ENCODE measurements around the gene CRISPLD2.

CRISPLD2 gene

GRCh38 chr16:84816485-84816884 lies 3.3 kb upstream of the CRISPLD2 start:
- no peak overlapping the region for H3K9ac ChIP-seq (ENCODE audit: low read depth, low read length)
- WGBS: 92% methylated on average over 10 of the region's 10 CpGs
- no peak overlapping the region for H3K27ac ChIP-seq (ENCODE audit: low read depth, low read length)
- H3K4me3 ChIP-seq (ENCODE audit: low read length): no peak overlapping the region
- no peaks in the 10 kb centered on the region for H3K4me1 ChIP-seq (ENCODE audit: insufficient read depth, low read length)
- peaks cover 1% of the 10 kb centered on the region; the same call in 1 of the 2 replicates for H3K9me3 ChIP-seq (ENCODE audit: insufficient read depth, low read depth, low read length)
- H3K27me3 ChIP-seq (ENCODE audit: insufficient read depth, low read length): peaks cover 30% of the 10 kb centered on the region
- H3K36me3 ChIP-seq (ENCODE audit: insufficient read depth, low read length): no peaks in the 10 kb centered on the region

GRCh38 chr16:84817206-84817605 lies 2.6 kb upstream of the CRISPLD2 start:
- WGBS: 88% methylated on average over 10 of the region's 10 CpGs
- Histone ChIP-seq H3K9me3 (ENCODE audit: insufficient read depth, low read depth, low read length) (no peaks in the 10 kb centered on the region), H3K4me1 (ENCODE audit: insufficient read depth, low read length) (no peaks in the 10 kb centered on the region), H3K27ac (ENCODE audit: low read depth, low read length) (no peak overlapping the region), H3K4me3 (ENCODE audit: low read length) (no peak overlapping the region), H3K36me3 (ENCODE audit: insufficient read depth, low read length) (no peaks in the 10 kb centered on the region), H3K9ac (ENCODE audit: low read depth, low read length) (no peak overlapping the region), H3K27me3 (ENCODE audit: insufficient read depth, low read length) (peaks cover 37% of the 10 kb centered on the region)

GRCh38 chr16:84817613-84818012 lies 2.2 kb upstream of the CRISPLD2 start:
- Histone ChIP-seq H3K27ac (ENCODE audit: low read depth, low read length) (no peak overlapping the region), H3K9ac (ENCODE audit: low read depth, low read length) (no peak overlapping the region), H3K9me3 (ENCODE audit: insufficient read depth, low read depth, low read length) (no peaks in the 10 kb centered on the region), H3K27me3 (ENCODE audit: insufficient read depth, low read length) (peaks cover 39% of the 10 kb centered on the region), H3K4me1 (ENCODE audit: insufficient read depth, low read length) (no peaks in the 10 kb centered on the region), H3K4me3 (ENCODE audit: low read length) (no peak overlapping the region), H3K36me3 (ENCODE audit: insufficient read depth, low read length) (no peaks in the 10 kb centered on the region)
- 79% methylated on average over 2 of the region's 2 CpGs for WGBS

- H3K27ac ChIP-seq (ENCODE audit: low read depth, low read length): no peak overlapping the region
- no peaks in the 10 kb centered on the region for H3K4me1 ChIP-seq (ENCODE audit: insufficient read depth, low read length)
- H3K36me3 ChIP-seq (ENCODE audit: insufficient read depth, low read length): no peaks in the 10 kb centered on the region
- H3K9me3 ChIP-seq (ENCODE audit: insufficient read depth, low read depth, low read length): no peaks in the 10 kb centered on the region
- H3K9ac ChIP-seq (ENCODE audit: low read depth, low read length): no peak overlapping the region
- no peak overlapping the region for H3K4me3 ChIP-seq (ENCODE audit: low read length)
- WGBS: 84% methylated on average over 2 of the region's 2 CpGs
- H3K27me3 ChIP-seq (ENCODE audit: insufficient read depth, low read length): peaks cover 39% of the 10 kb centered on the region
These were observed 1.7 kb upstream of the CRISPLD2 start for GRCh38 chr16:84818133-84818532.

- peak overlapping the region; percentile 63 for H3K9ac ChIP-seq (ENCODE audit: low read depth, low read length)
- H3K9me3 ChIP-seq (ENCODE audit: insufficient read depth, low read depth, low read length): no peaks in the 10 kb centered on the region
- H3K27ac ChIP-seq (ENCODE audit: low read depth, low read length): no peak overlapping the region
- H3K36me3 ChIP-seq (ENCODE audit: insufficient read depth, low read length): no peaks in the 10 kb centered on the region
- H3K27me3 ChIP-seq (ENCODE audit: insufficient read depth, low read length): peaks cover 39% of the 10 kb centered on the region
- H3K4me3 ChIP-seq (ENCODE audit: low read length): peak overlapping the region; percentile 64
- whole genome bisulfite sequencing: 49% methylated on average over 29 of the region's 29 CpGs
- no peaks in the 10 kb centered on the region for H3K4me1 ChIP-seq (ENCODE audit: insufficient read depth, low read length)
These were observed 669 bp upstream of the CRISPLD2 start for GRCh38 chr16:84818989-84819643.

GRCh38 chr16:84820305-84820684 lies 510 bp downstream of the CRISPLD2 start:
- H3K9ac ChIP-seq (ENCODE audit: low read depth, low read length): no peak overlapping the region
- H3K4me3 ChIP-seq (ENCODE audit: low read length): peak overlapping the region; percentile 64
- H3K27me3 ChIP-seq (ENCODE audit: insufficient read depth, low read length): peaks cover 39% of the 10 kb centered on the region
- WGBS: 65% methylated on average over 8 of the region's 8 CpGs
- no peak overlapping the region for H3K27ac ChIP-seq (ENCODE audit: low read depth, low read length)
- no peaks in the 10 kb centered on the region for H3K36me3 ChIP-seq (ENCODE audit: insufficient read depth, low read length)
- H3K4me1 ChIP-seq (ENCODE audit: insufficient read depth, low read length): no peaks in the 10 kb centered on the region
- no peaks in the 10 kb centered on the region for H3K9me3 ChIP-seq (ENCODE audit: insufficient read depth, low read depth, low read length)

- Histone ChIP-seq H3K27ac (ENCODE audit: low read depth, low read length) (no peak overlapping the region), H3K27me3 (ENCODE audit: insufficient read depth, low read length) (peaks cover 39% of the 10 kb centered on the region), H3K36me3 (ENCODE audit: insufficient read depth, low read length) (no peaks in the 10 kb centered on the region), H3K4me3 (ENCODE audit: low read length) (no peak overlapping the region), H3K9ac (ENCODE audit: low read depth, low read length) (no peak overlapping the region), H3K4me1 (ENCODE audit: insufficient read depth, low read length) (no peaks in the 10 kb centered on the region), H3K9me3 (ENCODE audit: insufficient read depth, low read depth, low read length) (no peaks in the 10 kb centered on the region)
- WGBS: 85% methylated on average over 12 of the region's 12 CpGs
These were observed 986 bp downstream of the CRISPLD2 start for GRCh38 chr16:84820771-84821170.

- Histone ChIP-seq H3K9ac (ENCODE audit: low read depth, low read length) (no peak overlapping the region), H3K9me3 (ENCODE audit: insufficient read depth, low read depth, low read length) (no peaks in the 10 kb centered on the region), H3K4me1 (ENCODE audit: insufficient read depth, low read length) (no peaks in the 10 kb centered on the region), H3K27ac (ENCODE audit: low read depth, low read length) (no peak overlapping the region), H3K36me3 (ENCODE audit: insufficient read depth, low read length) (no peaks in the 10 kb centered on the region), H3K27me3 (ENCODE audit: insufficient read depth, low read length) (peaks cover 39% of the 10 kb centered on the region), H3K4me3 (ENCODE audit: low read length) (no peak overlapping the region)
- 95% methylated on average over 9 of the region's 9 CpGs for WGBS
These were observed 1.4 kb downstream of the CRISPLD2 start for GRCh38 chr16:84821179-84821578.

- no peak overlapping the region for H3K9ac ChIP-seq (ENCODE audit: low read depth, low read length)
- peaks cover 39% of the 10 kb centered on the region for H3K27me3 ChIP-seq (ENCODE audit: insufficient read depth, low read length)
- 81% methylated on average over 12 of the region's 13 CpGs for WGBS
- H3K36me3 ChIP-seq (ENCODE audit: insufficient read depth, low read length): no peaks in the 10 kb centered on the region
- H3K9me3 ChIP-seq (ENCODE audit: insufficient read depth, low read depth, low read length): no peaks in the 10 kb centered on the region
- no peaks in the 10 kb centered on the region for H3K4me1 ChIP-seq (ENCODE audit: insufficient read depth, low read length)
- no peak overlapping the region for H3K27ac ChIP-seq (ENCODE audit: low read depth, low read length)
- no peak overlapping the region for H3K4me3 ChIP-seq (ENCODE audit: low read length)
These were observed 2.2 kb downstream of the CRISPLD2 start for GRCh38 chr16:84821728-84822689.

- Histone ChIP-seq H3K9me3 (ENCODE audit: insufficient read depth, low read depth, low read length) (no peaks in the 10 kb centered on the region), H3K4me1 (ENCODE audit: insufficient read depth, low read length) (no peaks in the 10 kb centered on the region), H3K27me3 (ENCODE audit: insufficient read depth, low read length) (peaks cover 39% of the 10 kb centered on the region), H3K36me3 (ENCODE audit: insufficient read depth, low read length) (no peaks in the 10 kb centered on the region), H3K9ac (ENCODE audit: low read depth, low read length) (no peak overlapping the region), H3K4me3 (ENCODE audit: low read length) (no peak overlapping the region), H3K27ac (ENCODE audit: low read depth, low read length) (no peak overlapping the region)
- WGBS: 93% methylated on average over 6 of the region's 6 CpGs
These were observed 3.2 kb downstream of the CRISPLD2 start for GRCh38 chr16:84822990-84823389.

GRCh38 chr16:84823484-84823883 lies 3.7 kb downstream of the CRISPLD2 start:
- Histone ChIP-seq H3K9ac (ENCODE audit: low read depth, low read length) (no peak overlapping the region), H3K27me3 (ENCODE audit: insufficient read depth, low read length) (peaks cover 39% of the 10 kb centered on the region), H3K27ac (ENCODE audit: low read depth, low read length) (no peak overlapping the region), H3K4me3 (ENCODE audit: low read length) (no peak overlapping the region), H3K36me3 (ENCODE audit: insufficient read depth, low read length) (no peaks in the 10 kb centered on the region), H3K9me3 (ENCODE audit: insufficient read depth, low read depth, low read length) (no peaks in the 10 kb centered on the region), H3K4me1 (ENCODE audit: insufficient read depth, low read length) (no peaks in the 10 kb centered on the region)
- WGBS: 90% methylated on average over 8 of the region's 8 CpGs
